22Rv1 (cell line): ENCODE measurements around the gene WWP2.
"Not testable (repeated sequence)": the region's sequence is repeated elsewhere in the genome, so short reads cannot be mapped to it uniquely, and the experiment has no call there.

Experiments
- CTCF ChIP-seq: fragments of 450-650 bp; IDR thresholded peaks from 2 replicates; pipeline ENCODE4 v1.5.1; 2017; ENCODE audit warnings: mild to moderate bottlenecking
- ZFX ChIP-seq: fragments of 450-650 bp; IDR thresholded peaks from 2 replicates; pipeline ENCODE4 v1.6.1; 2017; ENCODE audit warnings: antibody characterized with exemption, borderline replicate concordance

- not testable (repeated sequence) for TF ChIP-seq ZFX, CTCF
Observed at GRCh38 chr16:69952116-69952515, 190.0 kb downstream of the WWP2 start.
